Prostate gland (tissue), 2 donors: ENCODE measurements around the gene TSEN2.

Experiments
- POLR2A ChIP-seq: fragments of 450-650 bp; IDR thresholded peaks from one replicate; pipeline ENCODE4 v1.6.1; 2016; ENCODE audit warnings: antibody characterized with exemption, mild to moderate bottlenecking
- POLR2AphosphoS5 ChIP-seq: sonication (generic); formaldehyde crosslinking; IDR thresholded peaks from one replicate; pipeline ENCODE4 v1.6.1; 2017; ENCODE audit warnings: antibody characterized with exemption
- TF ChIP-seq, protein P1 (sequence below), 4 experiments: fragments of 200-600 bp in 2 of 4; fragments of 450-650 bp in 2 of 4; sonication (generic) in 2 of 4; IDR thresholded peaks; 1 replicate in 3 of 4; 2 replicates in 1 of 4; pipeline ENCODE4 v1.5.1; 2016 to 2019; ENCODE audit warnings: antibody characterized with exemption in 4 of 4, mild to moderate bottlenecking in 2 of 4, moderate library complexity in 2 of 4

DNA sequence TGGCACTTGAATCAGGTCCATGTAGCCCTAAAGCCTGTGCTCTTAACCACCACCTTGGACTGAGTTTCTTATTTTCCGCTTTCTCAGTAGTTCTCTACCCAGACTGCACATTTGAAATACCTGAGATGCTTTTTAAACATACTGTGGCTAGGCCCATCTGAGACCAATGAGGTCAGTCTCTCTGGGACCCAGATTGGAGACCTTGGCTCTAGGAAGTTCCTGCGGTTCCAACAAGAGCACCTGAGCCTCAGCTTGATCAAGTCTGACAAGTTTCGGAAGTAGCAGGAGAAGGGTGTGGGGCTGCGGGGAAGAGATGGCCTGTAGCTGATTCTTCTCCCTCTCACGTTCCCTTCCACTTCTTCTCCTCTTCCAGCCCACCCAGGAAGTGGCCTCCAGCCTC lies 11.5 kb upstream of the TSEN2 start:
- TF ChIP-seq POLR2A, result no peak
- TF ChIP-seq, protein P1, sequence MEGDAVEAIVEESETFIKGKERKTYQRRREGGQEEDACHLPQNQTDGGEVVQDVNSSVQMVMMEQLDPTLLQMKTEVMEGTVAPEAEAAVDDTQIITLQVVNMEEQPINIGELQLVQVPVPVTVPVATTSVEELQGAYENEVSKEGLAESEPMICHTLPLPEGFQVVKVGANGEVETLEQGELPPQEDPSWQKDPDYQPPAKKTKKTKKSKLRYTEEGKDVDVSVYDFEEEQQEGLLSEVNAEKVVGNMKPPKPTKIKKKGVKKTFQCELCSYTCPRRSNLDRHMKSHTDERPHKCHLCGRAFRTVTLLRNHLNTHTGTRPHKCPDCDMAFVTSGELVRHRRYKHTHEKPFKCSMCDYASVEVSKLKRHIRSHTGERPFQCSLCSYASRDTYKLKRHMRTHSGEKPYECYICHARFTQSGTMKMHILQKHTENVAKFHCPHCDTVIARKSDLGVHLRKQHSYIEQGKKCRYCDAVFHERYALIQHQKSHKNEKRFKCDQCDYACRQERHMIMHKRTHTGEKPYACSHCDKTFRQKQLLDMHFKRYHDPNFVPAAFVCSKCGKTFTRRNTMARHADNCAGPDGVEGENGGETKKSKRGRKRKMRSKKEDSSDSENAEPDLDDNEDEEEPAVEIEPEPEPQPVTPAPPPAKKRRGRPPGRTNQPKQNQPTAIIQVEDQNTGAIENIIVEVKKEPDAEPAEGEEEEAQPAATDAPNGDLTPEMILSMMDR (IDR thresholded peaks at IDR 0.05), result no peak
- no peak for TF ChIP-seq POLR2AphosphoS5
